T-helper 9 cell (primary cell): ENCODE results near the gene LSM14A.
"Not testable (repeated sequence)": the region's sequence is repeated elsewhere in the genome, so short reads cannot be mapped to it uniquely, and the experiment has no call there.

Experiments used
- DNase-seq: peaks from one replicate; pipeline ENCODE4 v3.0.0-alpha.2; 2020

The LSM14A gene

DNA sequence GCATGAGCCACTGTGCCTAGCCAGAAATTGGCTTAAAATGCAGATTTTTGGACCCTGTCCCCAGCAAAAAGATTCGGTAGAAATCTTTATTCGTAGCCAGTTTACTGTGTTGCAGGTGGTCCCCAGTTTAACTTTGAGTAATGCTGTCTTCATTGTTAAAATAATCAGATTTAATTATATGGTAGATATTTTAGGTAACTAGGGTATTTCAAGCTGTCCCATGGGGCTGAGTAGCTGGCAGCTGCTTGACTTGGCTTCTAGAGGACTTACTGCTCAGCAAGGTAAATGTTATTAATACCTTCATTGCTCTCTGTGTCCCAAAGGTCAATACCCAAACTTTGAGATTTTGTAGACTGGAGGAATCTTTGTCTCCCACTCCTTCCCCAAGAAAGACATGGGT is 21.1 kb downstream of the LSM14A start:
- no peak for DNase-seq

- DNase-seq: no peak
Observed at GRCh38 chr19:34193876-34194275, 21.6 kb downstream of the LSM14A start.

DNA sequence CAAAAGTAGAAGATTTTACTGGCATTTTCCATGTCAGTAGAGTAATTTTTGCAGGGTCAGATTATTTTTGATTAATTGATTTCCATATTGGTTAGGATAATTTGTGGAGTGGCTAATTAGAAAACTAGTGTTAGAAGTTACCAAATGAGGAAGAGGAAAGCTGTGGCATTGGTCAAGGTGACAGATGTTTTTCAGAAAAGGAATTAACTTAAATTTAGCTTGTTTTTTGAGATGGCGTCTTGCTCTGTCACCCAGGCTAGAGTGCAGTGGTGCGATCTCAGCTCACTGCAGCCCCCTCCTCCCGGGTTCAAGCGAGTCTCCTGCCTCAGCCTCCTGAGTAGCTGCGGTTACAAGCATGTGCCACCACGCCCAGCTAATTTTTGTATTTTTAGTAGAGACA is 28.8 kb downstream of the LSM14A start:
- no peak for DNase-seq

- not testable (repeated sequence) for DNase-seq
Observed at GRCh38 chr19:34205324-34205723, 33.0 kb downstream of the LSM14A start.

DNA sequence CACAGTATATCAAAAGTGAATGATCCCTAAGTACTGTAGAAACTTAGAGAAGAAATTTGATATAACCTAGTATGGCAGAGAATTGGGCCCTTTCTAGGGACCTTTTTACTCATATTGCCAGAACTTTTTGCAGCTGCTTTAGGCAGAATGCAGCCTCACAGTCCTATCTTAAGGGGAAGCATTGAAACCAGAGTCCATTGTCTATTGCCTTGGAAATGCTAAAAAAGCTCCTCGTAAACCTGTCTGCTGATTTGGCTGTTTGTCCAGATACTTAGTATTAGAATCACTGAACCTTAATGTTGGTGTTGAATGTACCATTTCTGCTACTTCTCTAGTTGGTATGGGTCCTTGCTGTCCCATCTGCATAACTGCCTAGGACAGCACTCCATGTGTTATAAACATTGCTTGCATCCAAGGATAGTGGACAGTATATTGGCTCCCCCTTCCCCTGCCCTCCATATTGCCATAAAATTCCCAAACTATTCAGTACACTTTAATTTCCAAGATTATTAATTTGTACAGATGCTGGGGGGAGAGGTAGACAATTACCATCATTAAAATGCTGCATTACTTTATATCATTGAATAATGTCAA is 36.1 kb downstream of the LSM14A start:
- DNase-seq: no peak

DNA sequence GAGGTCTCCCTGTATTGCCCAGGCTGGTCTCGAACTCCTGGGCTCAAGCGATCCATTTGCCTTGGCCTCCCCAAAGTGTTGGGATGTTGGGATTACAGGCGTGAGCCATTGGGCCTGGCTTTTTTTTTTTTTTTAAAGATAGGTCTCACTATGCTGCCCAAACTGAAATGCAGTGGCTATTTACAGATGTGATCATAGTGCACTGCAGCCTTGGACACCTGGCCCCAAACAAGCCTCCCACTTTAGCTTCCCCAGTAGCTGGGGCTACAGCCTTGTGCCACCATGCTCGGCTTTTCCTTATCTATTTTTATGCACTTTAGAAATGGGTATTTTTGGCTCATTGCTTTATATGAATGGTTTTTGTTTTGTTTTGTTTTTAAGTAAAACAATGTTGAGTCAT is 37.4 kb downstream of the LSM14A start:
- no peak for DNase-seq

DNA sequence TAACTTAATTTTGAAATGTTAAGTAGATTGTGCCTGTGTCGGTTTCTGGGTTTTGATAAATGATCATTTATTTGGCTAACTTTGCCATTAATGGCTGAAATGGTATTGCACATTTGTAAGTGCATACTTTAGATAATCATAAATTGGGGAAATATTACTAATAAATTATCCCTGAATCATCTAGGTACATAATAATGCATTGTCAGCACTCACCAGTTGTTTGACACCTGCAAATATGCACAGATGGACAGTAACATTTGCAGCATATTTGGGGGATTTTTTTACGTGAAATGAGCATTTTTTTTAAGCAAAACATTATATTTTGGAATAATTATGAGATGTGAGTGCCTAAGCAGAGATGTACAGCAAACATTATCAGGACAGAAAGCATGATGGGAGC is 41.0 kb downstream of the LSM14A start:
- no peak for DNase-seq

DNA sequence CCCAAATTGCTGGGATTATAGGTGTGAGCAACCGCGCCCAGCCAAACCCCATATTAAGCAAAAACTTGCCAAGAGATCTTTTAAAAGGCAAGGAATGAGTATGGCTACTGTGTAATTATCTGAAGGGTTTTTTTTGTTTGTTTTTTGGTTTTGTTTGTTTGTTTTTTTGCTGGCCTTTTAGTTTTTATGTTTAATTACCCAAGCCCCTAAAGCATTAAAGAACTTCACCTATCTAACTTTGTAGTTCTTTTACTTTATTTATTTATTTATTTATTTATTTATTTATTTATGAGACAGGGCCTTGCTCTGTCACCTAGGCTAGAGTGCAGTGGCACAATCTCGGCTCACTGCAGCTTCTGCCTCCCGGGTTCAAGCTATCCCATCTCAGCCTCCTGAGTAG is 41.7 kb downstream of the LSM14A start:
- no peak for DNase-seq

DNA sequence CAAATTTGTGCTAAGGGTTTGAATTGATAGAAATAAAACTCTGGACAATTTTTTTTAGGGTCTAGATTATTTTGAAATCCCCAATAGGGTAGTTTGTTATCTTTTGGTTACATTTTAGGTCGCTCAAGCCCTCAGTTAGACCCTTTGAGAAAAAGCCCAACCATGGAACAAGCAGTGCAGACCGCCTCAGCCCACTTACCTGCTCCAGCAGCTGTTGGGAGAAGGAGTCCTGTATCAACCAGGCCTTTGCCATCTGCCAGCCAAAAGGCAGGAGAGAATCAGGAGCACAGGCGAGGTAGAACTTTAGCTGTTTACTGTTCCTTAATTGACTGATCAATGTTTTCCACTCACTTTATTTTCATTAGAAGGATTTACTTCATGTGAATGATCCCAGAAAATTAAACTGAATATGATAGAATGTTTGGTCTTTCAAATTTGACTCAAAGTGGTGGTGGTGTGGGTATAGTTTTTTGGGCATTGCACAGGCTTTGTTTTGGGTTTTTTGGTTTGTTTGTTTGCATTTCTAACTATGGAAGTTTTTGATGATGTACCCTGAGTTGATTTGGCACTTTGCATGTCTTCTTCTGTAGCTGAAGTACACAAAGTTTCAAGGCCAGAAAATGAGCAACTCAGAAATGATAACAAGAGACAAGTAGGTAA is 42.8 kb downstream of the LSM14A start:
- no peak for DNase-seq

DNA sequence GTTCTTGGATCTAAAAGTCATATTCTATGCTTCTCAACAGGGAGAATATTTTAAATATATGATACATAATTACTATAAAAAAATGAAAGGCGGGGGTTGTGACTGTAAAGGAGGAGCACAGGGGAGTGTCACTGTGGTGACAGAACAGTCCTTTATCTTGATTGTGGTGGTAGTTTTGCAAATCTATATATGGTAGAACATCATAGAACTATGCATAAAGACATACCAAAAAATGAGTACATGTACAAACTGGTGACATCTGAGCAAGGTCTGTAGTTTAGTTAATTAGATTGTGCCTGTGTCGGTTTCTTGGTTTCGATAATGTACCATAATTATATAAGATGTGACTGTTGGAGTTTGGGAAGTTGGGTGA is 43.3 kb downstream of the LSM14A start:
- DNase-seq: no peak

DNA sequence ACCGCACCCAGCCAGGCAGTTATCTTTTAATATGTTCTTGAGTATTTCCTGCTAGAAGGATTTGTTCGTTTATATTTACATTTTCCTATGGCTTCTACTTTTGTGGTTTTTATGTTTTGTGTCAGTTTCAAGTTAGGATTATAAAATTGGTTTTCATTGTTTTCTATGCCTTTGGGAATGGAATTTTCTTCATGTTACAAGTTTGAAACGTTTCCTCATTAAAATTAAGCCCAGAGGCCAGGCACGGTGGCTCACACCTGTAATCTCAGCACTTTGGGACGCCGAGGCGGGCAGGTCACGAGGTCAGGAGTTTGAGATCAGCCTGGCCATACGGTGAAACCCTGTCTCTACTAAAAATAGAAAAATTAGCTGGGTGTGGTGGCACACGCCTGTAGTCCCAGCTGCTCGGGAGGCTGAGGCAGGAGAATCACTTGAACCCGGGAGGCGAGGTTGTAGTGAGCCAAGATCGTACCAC is 44.5 kb downstream of the LSM14A start:
- DNase-seq: not testable (repeated sequence)

DNA sequence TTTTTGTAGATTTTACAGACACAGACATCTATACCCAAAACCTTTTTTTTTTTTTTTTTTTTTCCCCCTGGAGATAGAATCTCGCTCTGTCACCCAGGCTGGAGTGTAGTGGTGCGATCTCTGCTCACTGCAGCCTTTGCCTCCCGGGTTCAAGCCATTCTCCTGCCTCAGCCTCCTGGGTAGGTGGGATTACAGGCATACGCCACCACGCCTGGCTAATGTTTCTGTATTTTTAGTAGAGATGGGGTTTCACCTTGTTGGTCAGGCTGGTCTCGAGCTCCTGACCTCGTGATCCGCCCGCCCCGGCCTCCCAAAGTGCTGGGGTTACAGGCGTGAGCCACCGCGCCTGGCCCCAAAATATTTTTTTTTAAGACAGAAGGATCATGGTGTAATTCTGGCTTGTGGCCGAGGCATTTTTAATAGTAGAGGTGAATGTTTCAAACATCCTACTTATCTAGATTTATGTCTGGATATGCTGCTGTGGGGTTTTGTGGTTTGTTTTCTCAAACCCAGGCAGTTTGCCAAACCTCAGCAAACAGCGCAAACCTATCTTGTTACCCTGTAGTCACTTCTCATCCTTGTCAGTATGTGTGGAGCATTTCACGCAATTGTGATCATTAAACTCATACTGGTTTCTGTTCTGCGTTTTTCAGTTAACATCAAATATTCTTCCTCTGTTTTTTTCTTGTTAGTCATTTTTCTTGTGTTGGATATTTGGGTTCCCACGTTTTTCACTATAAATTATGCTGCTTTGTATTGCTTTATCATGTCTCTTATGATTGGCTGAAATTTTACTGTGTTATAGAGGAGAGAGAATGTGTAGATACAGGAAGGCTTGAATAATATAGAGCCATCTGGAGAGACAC is 45.9 kb downstream of the LSM14A start:
- DNase-seq: peak; percentile 50

- no peak for DNase-seq
Observed at GRCh38 chr19:34218818-34219164, 46.5 kb downstream of the LSM14A start.

- DNase-seq: peak; percentile 60
Observed at GRCh38 chr19:34220472-34221063, 48.3 kb downstream of the LSM14A start.

- no peak for DNase-seq
Observed at GRCh38 chr19:34222386-34222785, 50.1 kb downstream of the LSM14A start.

- DNase-seq: no peak
Observed at GRCh38 chr19:34224996-34225658, 52.8 kb downstream of the LSM14A start.

DNA sequence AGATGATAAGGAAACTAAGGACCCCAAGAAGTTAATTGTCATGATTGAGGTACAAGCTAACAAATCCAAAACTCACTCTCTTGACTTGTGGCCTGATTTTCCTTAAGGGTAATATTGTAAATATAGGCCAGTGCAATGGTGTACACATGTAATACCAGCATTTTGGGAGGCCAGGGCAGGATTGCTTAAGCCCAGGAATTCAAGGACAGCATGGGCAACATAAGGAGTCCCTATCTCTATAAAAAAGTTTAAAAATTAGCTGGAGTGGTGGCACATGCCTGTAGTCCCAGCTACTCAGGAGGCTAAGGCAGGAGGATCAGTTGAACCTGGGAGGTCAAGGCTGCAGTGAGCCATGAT is 53.3 kb downstream of the LSM14A start:
- DNase-seq: no peak

DNA sequence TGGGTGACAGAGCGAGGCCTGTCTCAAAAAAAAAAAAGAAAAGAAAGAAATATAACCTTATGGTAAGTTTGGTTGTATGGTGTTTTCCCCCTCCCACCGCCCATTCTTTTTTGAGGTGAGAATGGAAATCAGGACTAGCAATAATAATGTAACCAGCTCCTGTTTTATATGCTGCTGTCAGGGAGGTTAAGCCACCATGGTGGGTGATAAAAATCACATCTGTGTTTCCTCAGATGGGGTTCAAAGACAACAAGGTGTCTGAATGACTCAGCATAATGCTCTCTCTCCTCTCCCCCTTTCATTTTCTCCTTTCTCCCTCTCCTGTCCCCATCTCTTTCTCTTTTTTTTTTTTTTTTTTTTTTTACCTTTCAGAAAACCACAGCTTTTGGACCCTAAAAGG is 53.7 kb downstream of the LSM14A start:
- DNase-seq: no peak

GRCh38 chr19:34228347-34228746 is 56.0 kb downstream of the LSM14A start:
- no peak for DNase-seq

DNA sequence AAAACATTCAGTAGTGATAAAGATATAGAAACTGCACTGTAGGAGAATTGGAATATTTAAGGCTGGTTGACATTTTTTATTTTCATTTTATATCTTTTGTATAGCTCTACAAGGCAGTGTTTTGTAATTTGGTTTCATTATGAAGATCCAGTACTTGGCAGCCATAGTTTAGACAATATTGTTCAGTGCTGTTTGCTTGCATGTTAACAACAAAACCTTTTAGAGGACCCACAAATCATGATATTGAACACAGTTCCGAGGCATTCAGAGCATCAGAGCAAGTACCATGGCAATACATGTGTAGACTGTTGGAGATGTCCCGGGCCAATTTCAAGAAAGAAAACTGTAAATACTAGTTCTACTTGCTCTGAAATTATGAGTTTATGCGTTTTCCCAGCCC is 56.5 kb downstream of the LSM14A start:
- DNase-seq: no peak

- DNase-seq: no peak
Observed at GRCh38 chr19:34229721-34230120, 57.4 kb downstream of the LSM14A start.

- no peak for DNase-seq
Observed at GRCh38 chr19:34230820-34231219, 58.5 kb downstream of the LSM14A start.

GRCh38 chr19:34231439-34231838 is 59.1 kb downstream of the LSM14A start:
- DNase-seq: no peak
